Activated CD4-positive, alpha-beta T cell treated with anti-CD3 and anti-CD28 coated beads for 4 hours (primary cell): ENCODE data around the gene CTDSP2.
"Not testable (repeated sequence)": the region's sequence is repeated elsewhere in the genome, so short reads cannot be mapped to it uniquely, and the experiment has no call there.

Experiments used
- DNase-seq, 2 donors: peaks; one replicate each; pipeline ENCODE4 v3.0.0-alpha.2; 2020

Gene CTDSP2

DNA sequence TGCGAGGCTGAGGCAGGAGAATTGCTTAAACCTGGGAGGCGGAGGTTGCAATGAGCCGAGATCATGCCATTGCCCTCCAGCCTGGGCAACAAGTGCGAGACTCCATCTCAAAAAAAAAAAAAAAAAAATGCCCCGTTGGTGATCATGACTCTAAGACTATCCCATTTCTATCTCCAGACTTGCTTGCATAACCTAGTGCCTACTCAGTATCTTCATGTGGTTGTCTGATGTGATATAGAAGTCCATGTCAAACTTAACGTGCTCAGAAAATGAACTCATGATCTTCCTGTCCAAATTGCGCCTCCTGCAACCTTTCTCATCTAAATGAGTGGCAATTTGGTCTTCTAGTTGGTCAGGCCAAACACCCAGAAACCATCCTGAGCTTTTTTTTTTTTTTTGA lies 68.6 kb downstream of the CTDSP2 start:
- DNase-seq: no peak

DNA sequence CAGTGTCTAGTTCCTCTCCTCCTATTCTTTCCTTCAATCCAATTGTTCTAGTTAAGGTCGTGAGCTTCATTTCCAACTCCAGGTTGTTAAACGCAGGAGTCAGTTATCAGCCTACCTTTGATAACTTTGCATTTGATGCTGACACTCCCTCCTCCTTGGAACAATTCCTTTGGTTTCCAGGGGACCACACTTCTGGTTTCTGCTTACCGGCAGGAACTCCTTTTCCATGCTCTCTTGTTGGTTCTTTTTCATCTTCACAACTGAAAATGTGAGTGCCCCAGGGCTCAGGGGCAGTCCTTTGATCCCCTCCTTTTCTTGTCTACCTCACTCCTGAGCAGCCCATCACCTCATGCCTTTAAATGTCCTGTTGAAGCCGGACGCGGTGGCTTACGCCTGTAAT lies 69.2 kb downstream of the CTDSP2 start:
- no peak for DNase-seq

DNA sequence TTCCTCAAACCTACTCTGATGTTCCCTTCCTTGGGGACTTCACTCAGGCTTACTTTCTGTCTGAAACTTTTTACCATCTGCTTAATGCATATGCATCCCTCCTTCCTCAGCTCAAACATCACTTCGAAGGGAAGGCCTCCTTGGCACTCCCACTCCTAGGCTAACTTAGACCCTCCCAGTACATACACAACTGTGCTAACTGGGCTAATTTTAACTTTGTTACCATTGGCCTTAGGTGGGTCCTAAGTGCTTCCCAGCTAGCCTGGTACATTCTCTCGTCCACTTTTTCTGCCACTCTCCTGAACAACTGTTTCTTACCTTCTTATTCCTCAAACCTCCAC lies 70.3 kb downstream of the CTDSP2 start:
- DNase-seq: no peak

DNA sequence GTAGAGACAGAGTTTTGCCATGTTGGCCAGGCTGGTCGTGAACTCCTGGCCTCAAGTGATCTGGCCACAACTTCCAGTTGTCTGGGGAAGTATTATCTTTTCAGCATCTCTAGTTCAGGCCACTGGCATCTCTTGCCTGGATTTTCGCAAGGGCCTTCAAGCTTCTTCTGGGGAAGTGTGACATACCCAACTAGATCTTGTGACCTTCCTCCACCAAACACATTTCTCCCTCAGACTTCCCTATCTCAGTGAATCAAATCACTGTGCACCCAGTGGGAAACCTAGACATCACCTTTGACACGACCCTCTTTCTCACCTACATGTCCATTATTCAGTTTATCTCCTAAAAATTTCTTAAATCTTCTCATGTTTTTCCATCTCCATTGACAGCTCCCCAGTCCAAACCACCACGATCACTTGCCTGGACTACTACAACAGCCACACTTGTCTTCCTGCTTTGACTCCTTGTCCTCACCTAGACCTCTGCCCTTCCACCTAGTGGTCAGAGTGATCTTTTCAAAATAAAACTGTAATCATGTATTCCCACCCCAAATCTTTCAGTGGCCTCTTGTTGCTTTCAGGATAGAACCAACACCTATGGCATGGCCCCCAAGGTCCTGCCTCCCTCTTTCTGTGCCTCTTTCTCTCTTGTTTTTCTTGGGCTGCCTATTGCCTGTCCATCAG lies 70.8 kb downstream of the CTDSP2 start:
- no peak for DNase-seq

DNA sequence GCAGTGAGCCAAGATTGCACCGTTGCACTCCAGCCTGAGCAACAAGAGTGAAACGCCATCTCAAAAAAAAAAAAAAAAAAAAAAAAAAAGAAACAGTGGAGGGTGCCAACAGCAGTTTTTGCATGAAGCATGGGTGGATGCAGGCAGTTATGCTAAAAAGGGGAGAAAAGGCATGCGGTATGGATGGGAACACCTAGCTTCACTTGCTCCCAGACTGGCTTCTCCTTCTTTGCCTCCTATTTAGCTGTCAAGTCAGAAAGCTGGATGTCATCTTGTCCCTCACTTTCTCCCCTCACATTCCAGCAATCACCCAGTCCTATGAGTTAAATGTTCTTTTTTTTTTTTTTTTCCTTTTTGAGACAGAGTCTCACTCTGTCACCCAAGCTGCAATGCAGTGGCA lies 71.5 kb downstream of the CTDSP2 start:
- no peak for DNase-seq

DNA sequence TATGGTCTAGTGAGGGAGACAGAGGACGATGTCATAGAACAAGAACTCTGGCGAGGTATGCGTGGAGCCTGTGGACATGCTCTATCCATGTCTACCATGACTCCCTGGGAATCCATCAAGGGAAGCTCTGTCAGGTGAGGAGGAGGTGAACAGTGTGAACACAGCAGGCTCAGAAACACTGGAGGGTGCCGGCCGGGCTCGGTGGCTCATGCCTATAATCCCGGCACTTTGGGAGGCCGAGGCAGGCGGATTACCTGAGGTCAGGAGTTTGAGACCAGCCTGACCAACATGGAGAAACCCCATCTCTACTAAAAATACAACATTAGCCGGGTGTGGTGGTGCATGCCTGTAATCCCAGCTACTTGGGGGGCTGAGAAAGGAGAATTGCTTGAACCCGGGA lies 71.9 kb downstream of the CTDSP2 start:
- not testable (repeated sequence) for DNase-seq

DNA sequence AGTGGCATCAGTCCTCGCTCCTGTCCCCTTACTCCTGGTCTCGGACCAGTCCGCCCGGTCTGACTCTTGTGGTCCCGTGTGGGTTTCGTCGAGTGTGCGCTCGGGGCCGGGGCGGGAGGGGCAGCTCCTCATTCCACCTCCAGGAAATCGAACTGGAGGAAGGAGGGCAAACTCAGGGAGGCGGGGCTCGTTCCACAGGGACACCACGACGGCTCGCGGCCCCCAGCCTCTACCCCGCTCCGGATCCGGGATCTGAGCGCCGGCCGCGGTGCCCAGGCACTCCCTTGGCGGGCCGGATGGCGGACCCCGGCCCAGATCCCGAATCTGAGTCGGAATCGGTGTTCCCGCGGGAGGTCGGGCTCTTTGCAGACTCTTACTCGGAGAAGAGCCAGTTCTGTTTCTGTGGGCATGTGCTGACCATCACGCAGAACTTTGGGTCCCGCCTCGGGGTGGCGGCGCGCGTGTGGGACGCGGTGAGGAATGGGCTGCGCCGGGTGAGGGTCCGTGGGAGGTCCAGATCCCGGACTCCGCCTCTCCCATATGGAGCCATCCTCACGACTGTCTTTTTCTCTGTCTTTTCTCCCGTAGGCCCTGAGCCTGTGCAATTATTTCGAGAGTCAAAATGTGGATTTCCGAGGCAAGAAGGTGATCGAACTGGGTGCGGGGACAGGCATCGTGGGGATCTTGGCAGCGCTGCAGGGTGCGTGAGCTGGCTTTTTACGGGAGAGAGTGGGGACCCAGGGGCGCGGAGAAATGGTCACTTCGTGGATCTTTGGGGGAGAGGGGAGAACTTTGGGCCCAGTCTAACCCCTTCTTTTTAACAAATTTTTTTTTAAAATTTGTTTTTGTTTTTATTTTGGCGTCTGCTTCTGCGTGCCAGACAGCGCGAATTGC lies 73.9 kb downstream of the CTDSP2 start, which contains the start of gene EEF1AKMT3:
TSS of gene EEF1AKMT3 (plus strand) at position 186 of the 894 bp plus-strand sequence. CDS start at position 297, 111 bp downstream.
- peak; percentile 22 to 41 for DNase-seq

DNA sequence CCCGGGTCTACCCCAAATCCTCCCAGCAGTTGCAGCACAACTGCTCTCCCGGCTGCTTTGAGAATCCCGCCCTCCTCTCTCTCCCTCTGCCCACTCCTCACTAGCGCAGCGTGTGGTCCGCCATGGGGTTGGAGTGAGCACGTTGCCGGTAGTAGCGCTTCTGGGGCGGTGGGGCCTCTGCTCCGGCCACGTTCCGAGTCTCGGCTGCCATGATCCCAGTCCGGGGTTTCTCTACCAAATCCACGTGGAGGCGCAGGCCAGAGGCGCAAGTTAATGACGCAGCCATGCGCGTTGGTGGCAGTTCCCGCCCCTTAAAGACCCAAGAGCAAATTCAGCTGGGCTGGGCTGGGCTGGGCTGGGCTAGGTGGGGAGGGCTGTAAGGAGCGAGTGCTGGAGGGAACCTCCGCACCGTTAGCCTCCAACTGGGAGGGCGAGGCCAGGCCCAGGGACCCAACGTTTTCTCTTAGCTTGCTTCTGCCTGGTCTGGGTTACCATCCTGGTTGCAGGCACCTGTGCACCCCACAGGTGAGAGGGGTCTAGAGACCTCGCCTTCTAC lies 74.6 kb downstream of the CTDSP2 start, which contains the start of gene METTL1:
TSS of gene METTL1 (minus strand) at position 233 of the 556 bp plus-strand sequence. CDS start at position 211, 22 bp downstream.
- DNase-seq: peak; percentile 93

DNA sequence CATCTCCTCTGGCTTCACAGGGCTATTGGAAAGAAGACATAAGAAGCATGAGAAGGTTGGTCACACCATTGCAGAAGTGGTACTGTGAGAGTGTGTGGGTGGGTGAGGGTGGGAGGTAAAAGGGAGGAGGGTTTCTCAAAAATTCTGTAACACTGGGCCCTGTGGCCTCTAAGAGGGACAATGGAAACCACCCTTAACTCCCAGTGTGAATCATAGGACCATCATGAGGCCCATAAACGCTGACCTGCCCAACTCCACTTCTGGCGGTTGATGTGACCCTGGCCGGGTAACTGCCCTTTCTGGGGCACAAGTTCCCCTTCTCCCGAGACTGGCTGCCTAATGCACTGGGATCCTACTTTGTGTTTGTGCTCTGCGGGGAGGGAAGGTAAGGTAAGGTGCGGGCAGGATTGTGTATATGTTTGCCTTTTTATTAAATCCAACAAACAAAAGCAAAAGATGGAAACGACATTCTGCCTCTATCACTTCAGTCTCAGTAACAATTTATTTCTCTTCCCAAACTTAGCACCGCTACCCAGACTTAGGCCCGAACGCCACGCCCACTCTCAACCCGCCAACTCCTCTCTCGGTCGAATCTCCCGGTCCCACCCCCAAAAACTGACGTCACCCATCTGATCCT lies 75.2 kb downstream of the CTDSP2 start:
- DNase-seq: peak; percentile 93 to 94

DNA sequence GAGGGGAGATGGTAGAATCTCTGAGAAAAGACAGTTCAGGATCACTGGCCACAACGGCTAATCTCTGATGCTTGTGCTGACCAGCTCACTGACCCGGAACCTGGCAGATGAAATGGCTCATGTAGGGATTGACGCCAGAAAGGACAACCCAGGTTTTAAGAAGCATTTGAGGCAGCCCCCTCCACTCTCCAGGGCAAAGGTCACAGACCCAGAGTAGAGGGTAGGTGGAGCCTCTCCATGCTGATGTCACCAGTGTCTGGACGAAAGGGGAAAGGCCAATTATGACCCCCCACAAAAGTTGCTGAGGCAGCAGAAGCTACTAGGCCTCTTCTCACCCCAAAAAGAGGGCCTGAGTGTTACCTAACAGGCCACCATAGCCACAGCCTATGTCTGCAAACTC lies 75.8 kb downstream of the CTDSP2 start:
- DNase-seq: no peak
